ENCODE data around the gene TSHR.
"Not testable (repeated sequence)": the region's sequence is repeated elsewhere in the genome, so short reads cannot be mapped to it uniquely, and the experiment has no call there.

The TSHR gene

GRCh38 chr14:80941241-80942185, 13.9 kb upstream of the TSHR start, which contains the start of gene CEP128:
Gene CEP128 (minus strand): TSS chr14:80941738.
- no peak for TF ChIP-seq ZNF274 (IDR thresholded peaks at IDR 0.05; ENCODE audit: low read depth, low read length)
- peak within 1 kb of the TSS; percentile 91 for H3K4me3 ChIP-seq (ENCODE audit: low read length)

DNA sequence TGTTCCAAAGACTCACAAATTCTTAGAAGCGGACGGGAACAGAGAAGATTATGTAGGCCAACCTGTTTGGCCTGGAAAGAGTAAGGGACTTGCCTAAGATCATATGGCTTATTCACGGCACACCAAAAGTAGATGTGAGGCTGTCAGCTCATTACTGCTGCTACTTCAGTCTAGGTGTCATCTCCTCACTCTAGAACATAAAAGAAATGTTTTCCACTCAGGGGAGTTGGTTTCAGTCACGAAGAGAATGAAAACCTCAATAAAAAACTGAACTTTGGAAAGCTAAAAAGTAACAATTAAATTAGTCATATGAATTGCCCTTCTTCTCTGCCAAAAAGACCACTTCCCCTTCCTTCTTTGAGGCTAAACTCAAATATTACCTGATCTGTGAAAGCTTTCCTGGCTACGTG, 13.2 kb upstream of the TSHR start:
- H3K4me3 ChIP-seq (ENCODE audit: low read length): peak overlapping the region; percentile 91; the same call in 1 of the 2 replicates

DNA sequence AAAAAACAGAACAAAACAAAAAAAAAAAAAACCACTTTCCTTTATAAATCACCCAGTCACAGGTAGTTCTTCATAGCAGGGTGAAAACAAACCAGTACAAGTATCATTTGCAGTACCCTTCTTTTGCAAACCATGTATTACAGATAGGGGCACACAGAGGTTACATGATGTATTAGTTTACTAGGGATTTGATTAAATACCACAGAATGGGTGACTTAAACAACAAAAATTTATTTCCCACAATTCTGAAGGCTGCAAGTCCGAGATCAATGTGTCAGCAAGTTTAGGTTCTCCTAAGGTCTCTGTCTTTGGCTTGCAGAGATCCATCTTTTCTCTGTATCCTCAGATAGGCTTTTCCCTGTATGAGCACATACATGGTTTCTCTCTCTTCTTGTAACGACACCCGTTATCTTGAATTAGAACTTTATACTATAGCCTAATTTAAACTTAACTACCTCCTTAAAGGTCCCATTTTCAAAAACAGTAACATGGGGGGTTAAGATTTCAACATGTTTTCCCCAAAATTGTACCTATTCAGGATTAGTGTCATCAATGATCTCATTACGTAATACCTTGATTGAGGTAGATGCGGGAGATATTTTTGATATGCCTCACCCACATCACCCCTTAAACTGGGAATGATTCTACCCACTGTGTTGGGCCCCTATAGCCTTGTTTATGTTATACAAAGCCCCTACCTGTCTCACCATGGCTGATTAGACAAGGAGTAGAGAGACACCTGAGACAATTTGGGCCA, 10.4 kb upstream of the TSHR start:
- no peak for TF ChIP-seq ZNF274 (IDR thresholded peaks at IDR 0.05; ENCODE audit: low read depth, low read length)
- H3K4me3 ChIP-seq (ENCODE audit: low read length): no peak overlapping the region

More for the DNA sequence above, 13.2 kb upstream of the TSHR start:
- no peak for TF ChIP-seq ZNF274 (IDR thresholded peaks at IDR 0.05; ENCODE audit: low read depth, low read length)

- TF ChIP-seq ZNF274 (IDR thresholded peaks at IDR 0.05; ENCODE audit: low read depth, low read length): no peak
- no peak overlapping the region for H3K4me3 ChIP-seq (ENCODE audit: low read length)
Observed at GRCh38 chr14:80946187-80946586, 9.2 kb upstream of the TSHR start.

DNA sequence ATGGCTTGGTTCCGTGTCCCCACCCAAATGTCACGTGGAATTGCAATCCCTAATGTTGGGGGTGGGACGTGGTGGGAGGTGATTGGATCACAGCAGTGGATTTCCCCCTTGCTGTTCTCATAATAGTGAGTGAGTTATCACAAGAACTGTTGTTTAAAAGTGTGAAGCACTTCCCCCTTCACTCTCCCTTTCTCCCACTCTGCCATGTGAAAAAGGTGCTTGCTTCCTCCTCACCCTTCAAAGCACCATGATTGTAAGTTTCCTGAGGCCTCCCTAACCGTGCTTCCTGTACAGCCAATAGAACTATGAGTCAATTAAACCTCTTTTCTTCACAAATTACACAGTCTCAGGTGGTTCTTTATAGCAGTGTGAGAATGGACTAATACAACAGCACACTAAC, 8.6 kb upstream of the TSHR start:
- H3K4me3 ChIP-seq (ENCODE audit: low read length): no peak overlapping the region
- no peak for TF ChIP-seq ZNF274 (IDR thresholded peaks at IDR 0.05; ENCODE audit: low read depth, low read length)

- TF ChIP-seq ZNF274 (IDR thresholded peaks at IDR 0.05; ENCODE audit: low read depth, low read length): no peak
- no peak overlapping the region for H3K4me3 ChIP-seq (ENCODE audit: low read length)
Observed at GRCh38 chr14:80948291-80948690, 7.1 kb upstream of the TSHR start.

DNA sequence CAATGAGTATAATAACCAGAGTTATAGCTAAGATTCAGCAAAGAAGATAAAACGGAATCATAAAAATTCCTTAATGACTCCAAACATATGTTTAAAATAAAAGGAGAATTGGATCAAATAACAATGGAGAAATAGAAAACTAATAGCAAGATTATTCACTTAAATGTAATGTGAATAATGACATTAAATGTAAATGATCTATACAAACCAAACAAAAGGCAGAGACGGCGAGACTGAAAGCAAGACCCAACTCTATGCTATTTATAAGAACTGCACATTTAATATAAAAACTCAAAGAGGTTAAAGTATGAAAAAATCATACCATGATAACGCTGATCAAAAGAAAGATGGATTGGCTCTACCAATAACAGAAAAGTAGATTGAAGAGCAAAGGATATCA, 3.9 kb upstream of the TSHR start:
- H3K4me3 ChIP-seq (ENCODE audit: low read length): no peak overlapping the region
- no peak for TF ChIP-seq ZNF274 (IDR thresholded peaks at IDR 0.05; ENCODE audit: low read depth, low read length)

GRCh38 chr14:80953211-80953610, 2.2 kb upstream of the TSHR start:
- H3K4me3 ChIP-seq (ENCODE audit: low read length): not testable (repeated sequence)

GRCh38 chr14:80954687-80955299, 628 bp upstream of the TSHR start:
- no peak for TF ChIP-seq ZNF274 (IDR thresholded peaks at IDR 0.05; ENCODE audit: low read depth, low read length)
- H3K4me3 ChIP-seq (ENCODE audit: low read length): peak overlapping the region; percentile 42; the same call in 1 of the 2 replicates

GRCh38 chr14:80956102-80956501, 681 bp downstream of the TSHR start:
- no peak overlapping the region for H3K4me3 ChIP-seq (ENCODE audit: low read length)
- no peak for TF ChIP-seq ZNF274 (IDR thresholded peaks at IDR 0.05; ENCODE audit: low read depth, low read length)

- H3K4me3 ChIP-seq (ENCODE audit: low read length): no peak overlapping the region
- no peak for TF ChIP-seq ZNF274 (IDR thresholded peaks at IDR 0.05; ENCODE audit: low read depth, low read length)
Observed at GRCh38 chr14:80956922-80957321, 1.5 kb downstream of the TSHR start.

DNA sequence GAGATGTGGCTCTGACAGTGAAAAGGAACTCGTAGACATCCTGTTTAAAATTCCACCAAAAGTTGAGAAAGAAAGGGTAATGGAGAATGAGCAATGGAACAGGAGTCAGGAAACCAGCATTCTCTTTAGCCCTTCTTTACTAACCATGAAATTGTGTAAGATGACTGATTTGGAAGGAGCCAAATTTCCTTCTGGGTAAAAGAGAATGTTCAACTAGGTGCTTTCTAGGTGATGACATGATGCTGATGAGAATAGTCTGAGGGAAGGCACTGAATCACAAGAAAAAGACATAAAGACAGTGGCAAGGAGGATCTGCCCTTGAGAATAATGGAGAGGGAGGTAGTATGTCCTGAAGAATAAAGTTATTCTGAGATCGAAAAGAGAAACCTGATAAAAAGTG, 2.2 kb downstream of the TSHR start:
- H3K4me3 ChIP-seq (ENCODE audit: low read length): no peak overlapping the region
- no peak for TF ChIP-seq ZNF274 (IDR thresholded peaks at IDR 0.05; ENCODE audit: low read depth, low read length)

GRCh38 chr14:80958226-80958625, 2.8 kb downstream of the TSHR start:
- no peak for TF ChIP-seq ZNF274 (IDR thresholded peaks at IDR 0.05; ENCODE audit: low read depth, low read length)
- H3K4me3 ChIP-seq (ENCODE audit: low read length): no peak overlapping the region

GRCh38 chr14:80958939-80959338, 3.5 kb downstream of the TSHR start:
- TF ChIP-seq ZNF274 (IDR thresholded peaks at IDR 0.05; ENCODE audit: low read depth, low read length): no peak
- no peak overlapping the region for H3K4me3 ChIP-seq (ENCODE audit: low read length)
